SU-DHL-6 (cell line): Measurements from ENCODE around the gene VILL.

ENCODE experiments used
- H2AFZ ChIP-seq: fragments of 200-600 bp; sonication (generic); 2 replicates; pipeline ENCODE4 v1.6.1; 2014; ENCODE audit warnings: low read depth, mild to moderate bottlenecking, moderate library complexity, mixed read lengths, antibody characterized with exemption, low read length; ENCODE audit not compliant: severe bottlenecking
- H3F3A ChIP-seq: fragments of 200-600 bp; shearing (Covaris generic); 2 replicates; pipeline ENCODE4 v1.6.0; 2016; ENCODE audit warnings: antibody characterized with exemption, mild to moderate bottlenecking; ENCODE audit not compliant: insufficient read depth
- H3K27ac ChIP-seq: fragments of 200-600 bp; sonication (generic); 2 replicates; pipeline ENCODE4 v1.5.1; 2016; ENCODE audit warnings: low read depth, mild to moderate bottlenecking, low read length, moderate library complexity, mixed read lengths
- H3K27me3 ChIP-seq: fragments of 200-600 bp; sonication (generic), shearing (Covaris generic); 2 replicates; pipeline ENCODE4 v1.6.0; 2014; ENCODE audit warnings: mild to moderate bottlenecking, low read length
- H3K36me3 ChIP-seq: fragments of 200-600 bp; sonication (generic); 2 replicates; pipeline ENCODE4 v1.6.1; 2014; ENCODE audit warnings: mild to moderate bottlenecking, low read length, mixed read lengths
- H3K4me2 ChIP-seq: fragments of 300-600, 200-600 bp; shearing (Covaris generic), sonication (generic); 2 replicates; pipeline ENCODE4 v1.6.0; 2014; ENCODE audit warnings: low read length, low read depth, mild to moderate bottlenecking; ENCODE audit not compliant: poor library complexity, severe bottlenecking
- H3K4me3 ChIP-seq: fragments of 200-600 bp; sonication (generic); 2 replicates; pipeline ENCODE4 v1.5.1; 2014; ENCODE audit warnings: antibody characterized with exemption, low read length, mild to moderate bottlenecking, mixed read lengths; ENCODE audit not compliant: insufficient read depth, poor library complexity, severe bottlenecking
- H3K79me2 ChIP-seq: fragments of 200-600 bp; sonication (generic); 2 replicates; pipeline ENCODE4 v1.6.1; 2014; ENCODE audit warnings: mild to moderate bottlenecking, low read length, moderate library complexity; ENCODE audit not compliant: insufficient read depth
- H3K9ac ChIP-seq: fragments of 200-600 bp; sonication (generic); 2 replicates; pipeline ENCODE4 v1.7.0; 2014; ENCODE audit warnings: mild to moderate bottlenecking, low read length
- H3K9me2 ChIP-seq: fragments of 200-600 bp; sonication (generic); replicated peaks from 2 replicates; pipeline ENCODE4 v1.6.1; 2014; ENCODE audit warnings: low read length; ENCODE audit not compliant: insufficient read depth
- H3K9me3 ChIP-seq: fragments of 200-600 bp; sonication (generic); 2 replicates; pipeline ENCODE4 v1.6.1; 2014; ENCODE audit warnings: low read length, mixed read lengths; ENCODE audit not compliant: insufficient read depth
- H4K20me1 ChIP-seq: fragments of 200-600 bp; sonication (generic); 2 replicates; pipeline ENCODE4 v1.6.1; 2014; ENCODE audit warnings: low read depth, mild to moderate bottlenecking, antibody characterized with exemption, low read length, moderate library complexity, mixed read lengths
- EZH2phosphoT487 ChIP-seq: fragments of 200-600 bp; sonication (generic), shearing (Covaris generic); conservative IDR thresholded peaks from 2 replicates; pipeline ENCODE4 v1.6.1; 2018; ENCODE audit warnings: mild to moderate bottlenecking, antibody characterized with exemption, low read length, moderate library complexity, mixed read lengths
- TF ChIP-seq, protein P1 (sequence below): fragments of 200-600 bp; sonication (generic); IDR thresholded peaks from one replicate; pipeline ENCODE4 v1.5.1; 2017; ENCODE audit warnings: antibody characterized with exemption, mild to moderate bottlenecking, low read length, moderate library complexity; ENCODE audit not compliant: insufficient read depth, poor library complexity, severe bottlenecking

The VILL gene

DNA sequence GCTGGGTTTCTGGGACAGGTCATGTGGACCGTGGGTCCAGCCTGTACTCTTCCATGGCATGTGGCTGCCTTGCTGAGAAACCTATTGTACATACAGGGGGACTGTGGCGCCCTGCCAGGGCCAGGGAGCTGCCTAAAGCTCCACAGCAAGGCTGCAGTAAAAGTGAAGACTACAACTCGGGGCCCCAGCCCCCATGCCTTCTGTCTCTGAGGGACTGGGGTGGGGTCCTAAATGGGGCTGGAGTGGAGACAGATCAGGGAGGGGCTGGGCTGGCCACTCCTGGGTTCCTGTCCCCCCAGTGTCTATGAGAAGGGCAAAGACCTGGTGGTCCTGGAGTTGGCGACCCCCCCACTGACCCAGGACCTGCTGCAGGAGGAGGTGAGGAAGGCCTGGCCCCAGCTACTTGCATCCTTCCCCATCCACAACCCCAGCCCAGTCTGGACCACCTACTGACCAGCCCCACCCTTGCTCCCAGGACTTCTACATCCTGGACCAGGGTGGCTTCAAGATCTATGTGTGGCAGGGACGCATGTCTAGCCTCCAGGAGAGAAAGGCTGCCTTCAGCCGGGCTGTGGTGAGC is 7.3 kb downstream of the VILL start:
- H3K79me2 ChIP-seq, result no peaks in the 10 kb centered on the region
- peak overlapping the region; percentile 65 for H3K9ac ChIP-seq
- H4K20me1 ChIP-seq, result no peaks in the 10 kb centered on the region
- peak overlapping the region; percentile 90 for H2AFZ ChIP-seq
- H3K27ac ChIP-seq, result peak overlapping the region; percentile 65; the same call in 1 of the 2 replicates
- H3K9me2 ChIP-seq, result no peaks in the 10 kb centered on the region
- H3K36me3 ChIP-seq, result no peaks in the 10 kb centered on the region
- no peak for TF ChIP-seq EZH2phosphoT487
- TF ChIP-seq, protein P1, sequence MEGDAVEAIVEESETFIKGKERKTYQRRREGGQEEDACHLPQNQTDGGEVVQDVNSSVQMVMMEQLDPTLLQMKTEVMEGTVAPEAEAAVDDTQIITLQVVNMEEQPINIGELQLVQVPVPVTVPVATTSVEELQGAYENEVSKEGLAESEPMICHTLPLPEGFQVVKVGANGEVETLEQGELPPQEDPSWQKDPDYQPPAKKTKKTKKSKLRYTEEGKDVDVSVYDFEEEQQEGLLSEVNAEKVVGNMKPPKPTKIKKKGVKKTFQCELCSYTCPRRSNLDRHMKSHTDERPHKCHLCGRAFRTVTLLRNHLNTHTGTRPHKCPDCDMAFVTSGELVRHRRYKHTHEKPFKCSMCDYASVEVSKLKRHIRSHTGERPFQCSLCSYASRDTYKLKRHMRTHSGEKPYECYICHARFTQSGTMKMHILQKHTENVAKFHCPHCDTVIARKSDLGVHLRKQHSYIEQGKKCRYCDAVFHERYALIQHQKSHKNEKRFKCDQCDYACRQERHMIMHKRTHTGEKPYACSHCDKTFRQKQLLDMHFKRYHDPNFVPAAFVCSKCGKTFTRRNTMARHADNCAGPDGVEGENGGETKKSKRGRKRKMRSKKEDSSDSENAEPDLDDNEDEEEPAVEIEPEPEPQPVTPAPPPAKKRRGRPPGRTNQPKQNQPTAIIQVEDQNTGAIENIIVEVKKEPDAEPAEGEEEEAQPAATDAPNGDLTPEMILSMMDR, result no peak
- no peaks in the 10 kb centered on the region for H3F3A ChIP-seq
- H3K4me3 ChIP-seq, result no peak overlapping the region
- no peaks in the 10 kb centered on the region for H3K27me3 ChIP-seq
- H3K9me3 ChIP-seq, result no peaks in the 10 kb centered on the region
- H3K4me2 ChIP-seq, result peak overlapping the region; percentile 76

- no peak overlapping the region for H3K4me2 ChIP-seq
- no peaks in the 10 kb centered on the region for H3F3A ChIP-seq
- H3K9ac ChIP-seq, result no peak overlapping the region
- no peaks in the 10 kb centered on the region for H3K36me3 ChIP-seq
- TF ChIP-seq EZH2phosphoT487, result no peak
- H3K4me3 ChIP-seq, result no peak overlapping the region
- H2AFZ ChIP-seq, result no peak overlapping the region
- no peaks in the 10 kb centered on the region for H4K20me1 ChIP-seq
- H3K27ac ChIP-seq, result no peak overlapping the region
- H3K9me2 ChIP-seq, result no peaks in the 10 kb centered on the region
- H3K79me2 ChIP-seq, result no peaks in the 10 kb centered on the region
- no peaks in the 10 kb centered on the region for H3K27me3 ChIP-seq
- no peaks in the 10 kb centered on the region for H3K9me3 ChIP-seq
These were observed 9.2 kb downstream of the VILL start for GRCh38 chr3:37999836-38000235.

DNA sequence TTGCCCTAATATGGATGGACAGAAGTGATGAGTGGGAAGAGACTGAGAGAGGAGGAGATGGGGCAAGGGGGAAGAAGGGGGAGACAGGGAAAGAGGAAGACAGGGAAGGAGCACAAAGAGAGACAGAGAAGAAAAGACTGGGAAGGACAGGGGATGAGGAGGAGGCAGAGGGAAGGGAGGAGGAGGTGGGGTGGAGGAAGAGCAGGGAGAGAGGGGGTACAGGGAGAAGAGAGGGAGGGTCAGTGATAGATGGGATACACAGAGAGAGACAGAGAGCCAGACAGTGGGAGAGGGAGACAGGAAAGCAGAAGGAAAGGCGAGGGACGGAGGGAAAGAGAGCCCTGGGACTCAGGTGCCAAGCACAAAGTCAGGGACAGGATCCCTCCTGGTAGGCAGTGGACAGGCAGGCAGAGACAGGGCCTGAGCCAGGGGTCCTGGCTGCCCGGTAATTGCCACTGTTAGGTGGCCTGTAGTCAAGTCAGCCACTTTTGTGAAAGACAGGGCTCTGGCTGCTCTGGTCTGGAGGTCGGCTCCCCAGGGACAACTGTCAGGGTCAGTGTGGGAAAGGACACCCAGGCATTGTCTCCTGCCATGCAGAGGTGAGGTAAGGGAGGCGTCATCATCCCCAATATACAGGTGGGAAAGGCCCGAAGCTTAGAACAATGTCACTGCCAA is 9.8 kb downstream of the VILL start:
- no peaks in the 10 kb centered on the region for H3K9me2 ChIP-seq
- no peak overlapping the region for H3K9ac ChIP-seq
- H4K20me1 ChIP-seq, result no peaks in the 10 kb centered on the region
- no peaks in the 10 kb centered on the region for H3K79me2 ChIP-seq
- no peaks in the 10 kb centered on the region for H3K36me3 ChIP-seq
- H3K4me2 ChIP-seq, result no peak overlapping the region
- no peak overlapping the region for H3K4me3 ChIP-seq
- H3K27me3 ChIP-seq, result no peaks in the 10 kb centered on the region
- no peak for TF ChIP-seq EZH2phosphoT487
- TF ChIP-seq, protein P1, result no peak
- no peaks in the 10 kb centered on the region for H3F3A ChIP-seq
- no peaks in the 10 kb centered on the region for H3K9me3 ChIP-seq
- H3K27ac ChIP-seq, result no peak overlapping the region
- no peak overlapping the region for H2AFZ ChIP-seq

DNA sequence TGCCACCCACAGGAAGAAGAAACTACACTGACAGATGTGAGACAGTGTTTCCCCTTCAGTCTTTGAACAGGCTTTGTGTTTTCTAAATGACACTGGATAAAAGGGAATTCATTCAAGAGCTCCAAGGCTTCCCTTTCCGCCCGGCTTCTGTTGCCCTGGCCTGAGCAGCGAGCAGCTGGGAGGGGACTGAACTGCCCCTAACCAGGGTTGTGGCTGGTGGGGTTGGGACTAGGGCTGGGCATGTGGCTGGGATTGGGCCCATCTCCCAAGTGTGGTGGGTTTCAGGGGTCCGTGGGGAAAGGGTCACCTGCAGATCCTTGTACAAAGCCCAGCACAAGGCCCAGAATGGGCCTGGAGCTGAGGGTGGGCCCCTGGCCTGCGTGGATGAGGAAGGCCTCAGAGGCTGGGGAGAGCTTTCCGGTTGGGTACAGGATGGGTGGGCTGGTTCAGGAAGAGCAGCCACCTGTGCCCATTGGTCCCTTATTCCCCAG is 10.4 kb downstream of the VILL start:
- no peaks in the 10 kb centered on the region for H3F3A ChIP-seq
- no peaks in the 10 kb centered on the region for H3K9me3 ChIP-seq
- TF ChIP-seq, protein P1, result no peak
- no peak for TF ChIP-seq EZH2phosphoT487
- no peak overlapping the region for H3K9ac ChIP-seq
- no peaks in the 10 kb centered on the region for H3K79me2 ChIP-seq
- no peak overlapping the region for H3K27ac ChIP-seq
- no peaks in the 10 kb centered on the region for H3K36me3 ChIP-seq
- no peak overlapping the region for H3K4me3 ChIP-seq
- H4K20me1 ChIP-seq, result no peaks in the 10 kb centered on the region
- no peaks in the 10 kb centered on the region for H3K9me2 ChIP-seq
- H2AFZ ChIP-seq, result no peak overlapping the region
- no peak overlapping the region for H3K4me2 ChIP-seq
- H3K27me3 ChIP-seq, result no peaks in the 10 kb centered on the region
